ES-I3 (cell line): ENCODE results near the gene CCBE1.

ENCODE experiments used
- H3K36me3 ChIP-seq: 2 replicates; pipeline ENCODE4 v1.6.1; 2013; ENCODE audit warnings: mild to moderate bottlenecking, low read length, control low read depth, moderate library complexity; ENCODE audit not compliant: insufficient read depth
- H3K4me1 ChIP-seq: 2 replicates; pipeline ENCODE4 v1.6.1; 2013; ENCODE audit warnings: mild to moderate bottlenecking, control low read depth, low read length; ENCODE audit not compliant: insufficient read depth
- H3K9ac ChIP-seq: 2 replicates; pipeline ENCODE4 v1.6.1; 2013; ENCODE audit warnings: low read depth, mild to moderate bottlenecking, low read length, moderate library complexity
- H3K9me3 ChIP-seq: 2 replicates; pipeline ENCODE4 v1.6.1; 2013; ENCODE audit warnings: mild to moderate bottlenecking, low read length, moderate library complexity; ENCODE audit not compliant: control insufficient read depth, insufficient read depth

CCBE1 gene

GRCh38 chr18:59454909-59455727 is 242.1 kb downstream of the CCBE1 start:
- no peak overlapping the region for H3K9ac ChIP-seq

GRCh38 chr18:59453468-59453961 is 243.7 kb downstream of the CCBE1 start:
- Histone ChIP-seq H3K36me3 (no peaks in the 10 kb centered on the region), H3K4me1 (no peaks in the 10 kb centered on the region), H3K9ac (no peak overlapping the region)

More at GRCh38 chr18:59454909-59455727, 242.1 kb downstream of the CCBE1 start:
- Histone ChIP-seq H3K36me3 (no peaks in the 10 kb centered on the region), H3K4me1 (no peaks in the 10 kb centered on the region), H3K9me3 (no peaks in the 10 kb centered on the region)

GRCh38 chr18:59451963-59452362 is 245.3 kb downstream of the CCBE1 start:
- H3K9me3 ChIP-seq = no peaks in the 10 kb centered on the region
- H3K9ac ChIP-seq = no peak overlapping the region
- no peaks in the 10 kb centered on the region for H3K36me3 ChIP-seq
- H3K4me1 ChIP-seq = no peaks in the 10 kb centered on the region

More at GRCh38 chr18:59453468-59453961, 243.7 kb downstream of the CCBE1 start:
- H3K9me3 ChIP-seq = no peaks in the 10 kb centered on the region

- Histone ChIP-seq H3K36me3 (no peaks in the 10 kb centered on the region), H3K4me1 (no peaks in the 10 kb centered on the region), H3K9me3 (no peaks in the 10 kb centered on the region), H3K9ac (no peak overlapping the region)
These were observed 246.2 kb downstream of the CCBE1 start for GRCh38 chr18:59451073-59451472.

- Histone ChIP-seq H3K4me1 (no peaks in the 10 kb centered on the region), H3K36me3 (no peaks in the 10 kb centered on the region), H3K9me3 (no peaks in the 10 kb centered on the region), H3K9ac (no peak overlapping the region)
These were observed 248.7 kb downstream of the CCBE1 start for GRCh38 chr18:59448546-59448945.

GRCh38 chr18:59446012-59446411 is 251.2 kb downstream of the CCBE1 start:
- Histone ChIP-seq H3K4me1 (no peaks in the 10 kb centered on the region), H3K9ac (no peak overlapping the region), H3K9me3 (no peaks in the 10 kb centered on the region), H3K36me3 (no peaks in the 10 kb centered on the region)

GRCh38 chr18:59437851-59438569 is 259.2 kb downstream of the CCBE1 start:
- H3K9ac ChIP-seq = no peak overlapping the region
- no peaks in the 10 kb centered on the region for H3K36me3 ChIP-seq
- H3K9me3 ChIP-seq = no peaks in the 10 kb centered on the region
- H3K4me1 ChIP-seq = no peaks in the 10 kb centered on the region

- Histone ChIP-seq H3K9me3 (no peaks in the 10 kb centered on the region), H3K4me1 (no peaks in the 10 kb centered on the region), H3K9ac (no peak overlapping the region), H3K36me3 (no peaks in the 10 kb centered on the region)
These were observed 264.2 kb downstream of the CCBE1 start for GRCh38 chr18:59432803-59433597.

GRCh38 chr18:59431131-59431530 is 266.1 kb downstream of the CCBE1 start:
- no peak overlapping the region for H3K9ac ChIP-seq
- H3K9me3 ChIP-seq = no peaks in the 10 kb centered on the region
- no peaks in the 10 kb centered on the region for H3K4me1 ChIP-seq
- H3K36me3 ChIP-seq = no peaks in the 10 kb centered on the region

GRCh38 chr18:59429608-59430007 is 267.6 kb downstream of the CCBE1 start:
- Histone ChIP-seq H3K36me3 (no peaks in the 10 kb centered on the region), H3K9me3 (no peaks in the 10 kb centered on the region), H3K4me1 (no peaks in the 10 kb centered on the region), H3K9ac (no peak overlapping the region)

GRCh38 chr18:59428018-59428417 is 269.2 kb downstream of the CCBE1 start:
- H3K4me1 ChIP-seq = no peaks in the 10 kb centered on the region
- H3K9ac ChIP-seq = no peak overlapping the region
- no peaks in the 10 kb centered on the region for H3K9me3 ChIP-seq
- no peaks in the 10 kb centered on the region for H3K36me3 ChIP-seq

- Histone ChIP-seq H3K9me3 (no peaks in the 10 kb centered on the region), H3K36me3 (no peaks in the 10 kb centered on the region), H3K9ac (no peak overlapping the region), H3K4me1 (no peaks in the 10 kb centered on the region)
These were observed 270.4 kb downstream of the CCBE1 start for GRCh38 chr18:59426855-59427254.

- Histone ChIP-seq H3K36me3 (no peaks in the 10 kb centered on the region), H3K9me3 (no peaks in the 10 kb centered on the region), H3K9ac (no peak overlapping the region), H3K4me1 (no peaks in the 10 kb centered on the region)
These were observed 274.0 kb downstream of the CCBE1 start for GRCh38 chr18:59423259-59423658.

GRCh38 chr18:59420244-59420643 is 277.0 kb downstream of the CCBE1 start:
- Histone ChIP-seq H3K9me3 (no peaks in the 10 kb centered on the region), H3K9ac (no peak overlapping the region), H3K4me1 (no peaks in the 10 kb centered on the region), H3K36me3 (no peaks in the 10 kb centered on the region)
